ENCODE measurements around the gene LKAAEAR1.
"Not testable (repeated sequence)": the region's sequence is repeated elsewhere in the genome, so short reads cannot be mapped to it uniquely, and the experiment has no call there.

LKAAEAR1 gene, protein sequence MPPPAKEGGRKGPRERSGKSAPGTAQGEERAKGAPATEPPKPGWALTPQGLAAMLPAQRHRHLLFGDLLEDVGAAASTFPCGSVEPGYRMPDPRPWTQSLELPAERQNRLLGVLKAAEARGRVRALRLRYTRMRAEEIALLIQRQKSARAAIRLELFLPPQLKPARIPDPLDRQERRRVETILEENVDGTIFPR

DNA sequence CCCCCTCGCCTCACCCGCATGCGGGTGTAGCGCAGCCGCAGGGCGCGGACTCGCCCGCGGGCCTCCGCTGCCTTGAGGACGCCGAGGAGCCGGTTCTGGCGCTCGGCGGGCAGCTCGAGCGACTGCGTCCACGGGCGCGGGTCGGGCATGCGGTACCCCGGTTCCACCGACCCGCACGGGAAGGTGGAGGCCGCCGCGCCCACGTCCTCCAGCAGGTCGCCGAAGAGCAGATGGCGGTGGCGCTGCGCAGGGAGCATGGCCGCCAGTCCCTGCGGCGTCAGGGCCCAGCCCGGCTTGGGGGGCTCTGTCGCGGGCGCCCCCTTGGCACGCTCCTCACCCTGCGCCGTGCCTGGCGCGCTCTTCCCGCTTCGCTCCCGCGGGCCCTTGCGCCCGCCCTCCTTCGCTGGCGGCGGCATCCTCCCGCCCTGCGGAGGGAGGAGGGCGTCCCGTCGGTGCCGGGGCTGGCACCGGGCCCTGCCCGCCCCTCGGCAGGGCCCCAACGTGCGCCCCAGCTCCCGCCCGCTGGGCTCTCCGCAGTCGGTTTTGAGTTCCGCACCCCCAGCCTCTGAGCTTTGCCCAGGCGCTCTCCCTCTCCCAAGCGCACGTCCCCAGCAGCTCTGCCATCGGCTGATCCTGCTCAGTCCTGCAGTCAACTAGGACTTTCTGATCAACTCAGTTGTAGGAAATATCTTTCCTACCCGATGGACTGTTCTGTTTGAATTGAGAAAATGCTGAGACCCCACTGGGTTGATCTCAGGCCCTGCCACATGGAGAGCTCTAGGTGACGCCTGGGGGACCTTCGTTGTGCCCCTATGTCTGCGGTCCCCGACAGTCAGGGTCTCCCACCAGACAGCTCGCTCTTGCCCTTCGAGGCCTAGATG is at the start of gene LKAAEAR1:
Gene LKAAEAR1, minus strand, starts transcription at position 595 of the 881 bp plus-strand sequence. Its CDS starts 179 bp downstream, at position 416.
- no peak for DNase-seq (ENCODE audit: extremely low read depth in 1 of 2, low read depth in 1 of 2)

DNA sequence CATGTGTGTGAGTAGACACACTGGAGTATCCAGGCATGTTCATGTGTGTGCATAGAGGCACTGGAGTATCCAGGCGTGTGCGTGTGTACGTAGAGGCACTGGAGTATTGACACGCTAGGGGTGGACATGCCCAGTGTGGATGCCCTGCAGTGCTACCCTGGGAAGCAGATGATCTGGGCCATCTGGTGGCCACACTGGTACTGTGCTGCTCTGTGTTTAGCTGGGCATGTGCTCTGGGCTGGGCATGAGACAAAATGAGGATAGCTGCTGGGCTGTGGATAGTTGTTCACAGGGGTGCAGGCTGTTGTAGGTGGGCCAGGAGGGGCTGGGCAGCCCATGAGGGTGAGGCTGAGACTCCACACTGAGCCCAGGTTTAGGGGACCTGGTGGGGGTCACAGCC is 47.2 kb upstream of the LKAAEAR1 start:
- DNase-seq (ENCODE audit: extremely low read depth in 1 of 2, low read depth in 1 of 2) = no peak

DNA sequence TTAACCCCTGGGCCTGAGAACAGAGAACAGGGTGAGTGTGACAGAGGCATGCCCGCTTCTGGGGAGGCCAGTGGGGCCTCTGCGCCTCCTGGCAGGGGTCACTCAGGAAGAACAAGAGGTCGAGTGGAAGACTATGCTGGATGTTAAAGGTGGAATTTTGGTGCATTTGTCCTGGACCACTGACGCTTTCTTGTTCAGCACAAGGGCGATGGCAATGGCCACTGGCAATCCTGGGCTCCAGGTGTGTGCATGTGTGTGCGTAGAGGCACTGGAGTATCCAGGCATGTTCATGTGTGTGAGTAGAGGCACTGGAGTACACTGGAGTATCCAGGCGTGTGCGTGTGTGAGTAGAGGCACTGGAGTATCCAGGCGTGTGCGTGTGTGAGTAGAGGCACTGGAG is 46.7 kb upstream of the LKAAEAR1 start:
- DNase-seq (ENCODE audit: extremely low read depth in 1 of 2, low read depth in 1 of 2) = no peak

DNA sequence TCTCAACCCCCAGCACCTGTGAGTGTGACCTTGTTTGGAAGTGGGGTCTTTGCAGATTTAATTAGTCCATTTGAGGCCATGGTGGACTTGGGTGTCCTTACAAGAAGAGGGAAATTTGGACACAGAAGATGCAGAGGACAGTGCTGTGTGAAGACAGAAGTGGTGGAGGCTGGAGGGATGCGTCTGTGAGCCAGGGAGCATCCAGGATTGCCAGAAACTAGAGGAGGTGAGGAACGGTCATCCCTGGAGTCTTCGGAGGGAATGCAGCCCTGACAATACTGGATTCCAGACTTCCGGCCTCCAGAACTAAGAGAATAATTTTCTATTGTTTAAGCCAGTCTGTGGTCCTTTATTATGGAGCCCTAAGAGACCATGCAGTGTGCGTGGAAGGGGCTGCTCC is 46.1 kb upstream of the LKAAEAR1 start:
- no peak for DNase-seq (ENCODE audit: extremely low read depth in 1 of 2, low read depth in 1 of 2)

DNA sequence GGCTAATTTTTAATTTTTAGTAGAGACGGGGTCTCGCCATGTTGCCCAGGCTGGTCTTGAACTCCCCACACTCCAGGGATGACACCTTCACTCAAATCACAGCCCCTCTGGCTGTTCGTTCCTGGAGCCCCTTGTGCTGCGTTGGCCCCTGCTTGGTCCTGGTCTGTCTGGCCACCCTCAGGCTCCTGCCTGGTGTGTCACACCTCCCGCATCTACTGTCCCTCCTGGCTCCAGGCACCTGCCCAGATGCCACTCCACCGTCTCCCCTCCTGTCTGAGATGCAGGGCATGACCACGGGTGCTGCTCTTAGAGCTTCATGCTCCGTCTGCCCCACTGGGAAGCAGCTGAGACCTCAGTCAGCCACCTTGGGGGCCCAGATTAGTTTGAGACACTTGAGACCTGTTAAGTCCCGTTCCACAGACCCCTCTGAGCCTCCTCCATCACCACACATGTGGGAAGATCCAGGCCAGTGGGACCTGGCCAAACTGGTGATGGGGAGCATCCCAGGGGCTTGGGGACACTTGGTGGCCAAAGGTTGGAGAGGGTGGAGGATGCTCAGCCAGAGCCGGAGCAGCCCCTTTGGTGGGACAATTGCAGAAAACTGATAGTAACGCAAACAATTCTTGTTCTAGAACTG is 45.1 kb upstream of the LKAAEAR1 start:
- DNase-seq (ENCODE audit: extremely low read depth in 1 of 2, low read depth in 1 of 2) = no peak

DNA sequence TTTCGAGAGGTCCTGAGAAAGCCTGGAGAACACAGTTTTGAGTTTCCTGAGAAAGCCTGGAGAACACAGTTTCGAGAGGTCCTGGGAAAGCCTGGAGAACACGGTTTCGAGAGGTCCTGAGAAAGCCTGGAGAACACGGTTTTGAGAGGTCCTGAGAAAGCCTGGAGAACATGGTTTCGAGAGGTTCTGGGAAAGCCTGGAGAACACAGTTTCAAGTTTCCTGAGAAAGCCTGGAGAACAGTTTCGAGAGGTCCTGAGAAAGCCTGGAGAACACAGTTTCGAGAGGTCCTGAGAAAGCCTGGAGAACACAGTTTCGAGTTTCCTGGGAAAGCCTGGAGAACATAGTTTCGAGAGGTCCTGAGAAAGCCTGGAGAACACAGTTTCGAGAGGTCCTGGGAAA is 39.3 kb upstream of the LKAAEAR1 start:
- not testable (repeated sequence) for DNase-seq (ENCODE audit: extremely low read depth in 1 of 2, low read depth in 1 of 2)

DNA sequence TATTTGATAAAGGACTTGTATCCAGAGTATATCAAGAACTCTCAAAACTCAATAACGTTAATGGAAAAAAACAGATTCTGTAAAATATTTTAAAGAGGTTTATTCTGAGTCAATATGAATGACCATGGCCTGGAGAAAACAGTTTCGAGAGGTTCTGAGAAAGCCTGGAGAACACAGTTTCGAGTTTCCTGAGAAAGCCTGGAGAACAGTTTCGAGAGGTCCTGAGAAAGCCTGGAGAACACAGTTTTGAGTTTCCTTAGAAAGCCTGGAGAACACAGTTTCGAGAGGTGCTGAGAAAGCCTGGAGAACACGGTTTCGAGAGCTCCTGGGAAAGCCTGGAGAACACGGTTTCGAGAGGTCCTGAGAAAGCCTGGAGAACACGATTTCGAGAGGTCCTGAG is 38.7 kb upstream of the LKAAEAR1 start:
- not testable (repeated sequence) for DNase-seq (ENCODE audit: extremely low read depth in 1 of 2, low read depth in 1 of 2)

DNA sequence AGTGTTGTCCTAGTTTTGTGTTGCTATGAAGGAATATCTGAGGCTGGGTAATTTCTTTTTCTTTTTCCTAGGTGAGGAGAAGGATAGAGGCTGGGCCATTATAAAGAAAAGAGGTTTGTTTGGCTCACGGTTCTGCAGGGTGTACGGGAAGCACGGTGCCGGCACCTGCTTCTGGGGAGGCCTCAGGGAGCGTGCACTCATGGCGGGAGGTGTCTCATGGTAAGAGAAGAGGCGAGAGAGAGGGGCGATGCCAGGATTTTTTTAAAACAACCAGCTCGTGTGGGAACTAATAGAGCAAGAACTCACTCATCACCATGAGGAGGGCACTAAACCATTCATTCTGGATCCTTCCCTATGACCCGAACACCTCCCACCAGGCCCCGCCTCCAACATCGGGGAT is 37.4 kb upstream of the LKAAEAR1 start:
- no peak for DNase-seq (ENCODE audit: extremely low read depth in 1 of 2, low read depth in 1 of 2)

DNA sequence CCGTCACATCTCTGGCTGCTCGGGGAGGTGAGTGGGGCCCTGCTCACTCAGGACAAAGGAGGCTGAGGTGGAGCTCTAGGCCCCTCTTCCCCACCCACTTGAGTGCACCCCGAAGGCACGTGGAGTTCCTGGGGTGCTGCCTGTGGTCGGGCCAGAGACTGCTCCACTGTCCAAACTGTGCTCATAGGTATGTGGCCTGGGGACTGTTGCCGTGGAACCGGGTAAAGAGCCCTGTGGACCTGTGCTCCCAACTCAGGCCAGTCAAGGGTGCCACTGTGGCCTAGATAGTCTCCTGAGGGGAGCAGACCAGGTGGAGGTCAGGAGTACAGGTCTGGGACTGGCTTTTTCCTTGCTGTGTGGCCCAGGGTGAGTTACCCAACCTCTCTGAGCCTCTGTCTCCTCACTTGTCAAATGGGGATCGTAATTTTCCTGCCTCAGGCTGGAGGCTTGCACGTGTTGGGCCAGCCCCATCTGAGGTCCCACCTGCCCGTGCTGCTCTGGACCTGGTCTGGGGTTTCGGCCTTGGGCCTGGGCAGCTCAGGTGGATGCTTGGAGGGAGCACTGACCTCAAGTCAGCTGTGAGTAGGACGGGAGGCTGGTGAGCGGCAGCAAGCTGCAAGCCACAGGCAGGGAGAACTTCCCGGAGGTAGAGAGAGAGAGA is 35.6 kb upstream of the LKAAEAR1 start:
- no peak for DNase-seq (ENCODE audit: extremely low read depth in 1 of 2, low read depth in 1 of 2)

DNA sequence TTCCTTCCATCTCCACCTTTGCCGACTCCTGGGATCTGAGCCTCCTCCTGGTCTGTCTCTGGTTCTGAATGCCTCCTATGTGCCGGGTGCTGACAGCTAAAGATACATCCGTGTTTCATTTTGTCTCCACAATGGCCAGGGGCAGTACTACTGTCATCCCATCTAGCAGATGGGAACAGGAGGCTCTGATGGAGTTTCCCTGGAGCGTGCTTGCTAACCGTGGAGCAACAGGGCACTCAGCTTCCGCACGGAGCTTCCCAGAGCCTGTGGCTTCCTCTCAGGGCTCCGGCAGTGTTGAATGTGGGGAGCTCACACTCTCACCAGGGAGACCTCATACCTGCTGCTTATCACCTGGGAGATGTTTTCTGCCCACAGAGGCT is 35.1 kb upstream of the LKAAEAR1 start:
- DNase-seq (ENCODE audit: extremely low read depth in 1 of 2, low read depth in 1 of 2) = no peak

DNA sequence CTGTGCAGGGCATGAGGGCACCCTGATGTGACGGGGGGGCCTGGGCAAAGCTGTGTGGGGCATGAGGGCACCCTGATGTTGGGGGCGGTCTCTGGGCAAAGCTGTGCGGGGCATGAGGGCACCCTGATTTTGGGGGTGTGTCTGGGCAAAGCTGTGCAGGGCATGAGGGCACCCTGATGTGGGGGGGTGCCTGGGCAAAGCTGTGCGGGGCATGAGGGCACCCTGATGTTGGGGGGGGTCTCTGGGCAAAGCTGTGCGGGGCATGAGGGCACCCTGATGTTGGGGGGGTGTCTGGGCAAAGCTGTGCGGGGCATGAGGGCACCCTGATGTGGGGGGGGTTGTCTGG is 33.2 kb upstream of the LKAAEAR1 start:
- not testable (repeated sequence) for DNase-seq (ENCODE audit: extremely low read depth in 1 of 2, low read depth in 1 of 2)

DNA sequence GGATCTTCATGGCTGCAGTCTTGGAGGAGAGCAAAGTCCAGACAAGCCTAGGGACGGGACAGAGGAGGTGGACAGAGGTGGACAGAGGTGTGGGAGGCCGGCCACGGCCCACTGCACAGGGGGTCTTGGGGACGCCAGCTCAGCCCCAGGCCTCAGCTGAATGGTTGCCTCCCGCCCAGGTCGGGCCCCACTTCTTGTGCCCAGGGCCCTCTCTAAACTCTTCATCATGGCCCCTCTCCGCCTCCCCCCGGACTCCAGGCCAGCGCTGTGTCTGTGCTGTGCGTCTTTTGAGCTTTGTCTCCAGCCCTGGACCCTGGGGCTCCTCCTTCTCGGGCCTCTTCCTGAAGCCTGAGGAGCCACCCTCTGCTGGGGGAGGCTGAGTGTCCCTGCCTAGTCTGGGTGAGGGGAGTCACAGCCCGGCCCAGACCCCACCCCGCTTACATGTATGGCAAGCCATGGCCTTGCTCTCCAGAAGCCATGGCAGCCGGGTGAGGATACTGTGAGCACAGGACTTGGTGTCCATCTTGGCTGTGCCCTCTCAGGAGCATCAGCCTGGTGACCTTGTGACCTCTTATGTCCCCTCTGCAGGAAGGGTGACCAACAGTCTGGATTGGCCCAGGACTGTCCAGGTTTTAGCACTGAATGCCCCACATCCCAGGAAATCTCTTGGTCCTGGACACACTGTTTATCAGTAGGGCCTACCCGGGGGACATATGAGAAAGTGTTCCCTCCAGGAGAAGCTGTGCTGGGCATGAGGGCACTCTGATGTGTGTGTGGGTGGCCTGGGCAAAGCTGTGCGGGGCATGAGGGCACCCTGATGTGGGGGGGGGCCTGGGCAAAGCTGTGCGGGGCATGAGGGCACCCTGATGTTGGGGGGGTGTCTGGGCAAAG is 32.6 kb upstream of the LKAAEAR1 start:
- no peak for DNase-seq (ENCODE audit: extremely low read depth in 1 of 2, low read depth in 1 of 2)

DNA sequence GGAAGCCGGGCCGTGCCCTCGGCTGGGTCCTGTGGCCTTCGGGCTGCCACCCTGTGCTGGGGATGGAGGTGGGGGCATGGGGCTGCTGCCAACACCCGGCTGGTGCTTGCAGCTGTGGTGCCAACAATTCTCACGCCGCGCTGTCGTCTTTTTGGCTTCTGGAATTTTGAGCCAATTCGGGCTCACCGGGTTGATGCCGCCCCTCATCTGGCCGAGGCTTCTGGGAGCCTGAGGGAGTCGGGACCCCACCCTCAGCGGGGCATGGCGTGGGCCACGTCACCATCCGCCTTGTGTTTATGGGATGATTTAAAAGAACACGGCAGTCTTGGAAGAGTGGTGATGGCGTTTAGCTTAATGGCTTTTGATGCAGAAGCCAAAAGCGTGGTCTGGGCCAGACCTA is 31.8 kb upstream of the LKAAEAR1 start:
- no peak for DNase-seq (ENCODE audit: extremely low read depth in 1 of 2, low read depth in 1 of 2)

DNA sequence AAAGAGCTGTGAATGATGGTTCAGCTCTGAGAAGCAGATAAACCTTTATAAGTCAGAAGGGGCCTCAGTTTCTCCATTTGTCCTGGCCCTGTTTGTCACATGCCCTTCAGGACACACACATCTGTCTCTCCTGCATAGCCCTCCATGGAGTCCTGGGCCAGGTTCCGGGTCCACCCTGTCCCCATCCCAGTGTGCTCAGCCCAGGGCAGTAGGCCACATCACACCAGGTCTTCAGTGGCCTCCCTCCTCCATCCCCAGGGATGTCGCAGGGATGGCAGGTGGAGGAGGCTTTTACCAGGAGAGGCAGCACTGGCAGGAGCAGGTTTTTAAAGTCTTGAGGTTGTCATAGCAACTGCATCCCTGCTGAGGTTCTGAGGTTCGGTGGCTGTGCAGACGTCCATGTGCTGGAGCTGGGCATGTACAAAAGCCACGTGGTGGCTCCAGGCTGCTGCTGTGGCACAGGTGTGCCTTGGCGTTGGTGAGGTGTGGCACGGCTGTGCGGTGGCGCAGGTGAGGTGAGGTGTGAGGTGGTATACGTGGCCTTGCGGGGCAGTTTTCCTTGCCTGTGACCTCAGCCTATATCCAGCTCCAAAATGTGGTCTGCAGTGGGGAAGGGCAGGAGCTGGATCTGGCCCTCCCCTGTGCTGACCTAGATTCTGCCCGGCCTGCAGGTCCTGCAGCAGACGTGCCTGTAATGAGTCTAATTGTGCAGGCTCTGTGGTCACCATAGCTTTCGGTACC is 31.1 kb upstream of the LKAAEAR1 start:
- no peak for DNase-seq (ENCODE audit: extremely low read depth in 1 of 2, low read depth in 1 of 2)

DNA sequence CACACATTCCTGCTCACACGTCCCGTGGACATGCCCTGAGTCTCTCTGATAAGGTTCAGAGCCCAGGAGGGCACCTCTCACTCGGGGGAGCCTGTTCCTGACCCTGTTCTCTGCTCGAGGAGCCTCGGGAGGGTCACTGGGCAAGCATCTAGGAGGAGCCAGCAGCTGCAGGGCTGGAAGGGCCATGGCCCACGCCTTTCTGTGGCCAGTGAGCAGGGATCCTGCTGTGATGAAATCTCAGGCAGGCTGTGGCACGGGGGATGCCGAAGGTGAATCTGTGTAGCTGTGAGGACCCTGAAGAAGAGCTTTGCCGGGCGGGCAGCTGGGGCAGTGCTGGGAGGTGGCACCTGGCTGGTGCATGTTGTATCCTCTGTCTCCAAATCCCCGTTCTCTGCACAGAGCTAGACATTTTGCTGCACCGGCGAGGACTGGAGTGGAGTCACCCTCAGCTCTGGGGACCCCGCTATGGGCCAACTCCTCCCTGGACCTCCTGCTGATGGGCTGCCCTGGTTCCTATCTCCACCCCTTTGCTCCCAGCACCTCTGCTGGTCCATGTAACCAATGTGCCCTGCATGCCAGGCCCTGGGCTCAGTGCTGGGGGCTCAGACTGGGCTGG is 30.3 kb upstream of the LKAAEAR1 start:
- DNase-seq (ENCODE audit: extremely low read depth in 1 of 2, low read depth in 1 of 2) = no peak

DNA sequence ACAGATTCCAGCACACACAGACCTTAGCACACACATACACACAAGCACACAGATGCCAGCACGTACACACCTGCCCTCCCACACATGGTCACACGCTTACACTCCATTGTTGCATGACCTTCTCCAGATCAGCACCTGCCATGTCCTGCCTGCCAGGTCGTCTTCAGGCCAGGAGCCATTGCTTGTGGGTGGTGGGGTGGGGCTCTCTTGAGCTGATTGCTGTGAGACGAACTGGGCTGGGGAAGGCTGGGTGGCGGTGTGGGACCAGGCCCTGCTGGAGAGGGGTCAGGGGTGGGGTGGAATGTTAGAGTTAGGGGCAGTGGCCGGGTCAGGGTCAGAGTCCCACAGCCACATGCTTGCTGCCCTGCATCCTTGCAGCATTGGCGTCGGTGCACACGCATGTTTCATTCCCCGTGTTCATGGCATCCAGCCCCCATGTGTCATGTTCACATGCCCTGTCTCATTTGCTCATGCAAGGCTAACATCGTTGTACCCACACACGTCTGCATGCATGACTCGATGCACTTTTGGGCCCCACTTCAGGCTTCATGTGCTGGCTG is 29.7 kb upstream of the LKAAEAR1 start:
- no peak for DNase-seq (ENCODE audit: extremely low read depth in 1 of 2, low read depth in 1 of 2)

DNA sequence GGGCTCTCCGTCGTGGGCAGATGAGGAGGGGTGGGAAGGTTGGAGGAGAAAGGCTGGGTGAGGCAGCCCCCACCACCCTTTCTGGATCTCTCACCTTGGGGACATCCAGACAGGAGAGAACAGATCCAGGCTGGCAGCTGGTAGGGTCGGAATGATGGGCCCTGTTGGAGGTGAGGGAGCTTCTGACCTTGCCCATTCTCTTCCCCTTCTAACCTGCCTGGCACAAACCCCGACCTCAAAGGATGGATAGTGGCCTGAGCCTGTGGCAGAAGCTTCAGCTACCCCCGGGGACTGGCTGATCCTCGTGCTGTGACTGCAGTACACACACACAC is 29.2 kb upstream of the LKAAEAR1 start:
- DNase-seq (ENCODE audit: extremely low read depth in 1 of 2, low read depth in 1 of 2) = no peak

DNA sequence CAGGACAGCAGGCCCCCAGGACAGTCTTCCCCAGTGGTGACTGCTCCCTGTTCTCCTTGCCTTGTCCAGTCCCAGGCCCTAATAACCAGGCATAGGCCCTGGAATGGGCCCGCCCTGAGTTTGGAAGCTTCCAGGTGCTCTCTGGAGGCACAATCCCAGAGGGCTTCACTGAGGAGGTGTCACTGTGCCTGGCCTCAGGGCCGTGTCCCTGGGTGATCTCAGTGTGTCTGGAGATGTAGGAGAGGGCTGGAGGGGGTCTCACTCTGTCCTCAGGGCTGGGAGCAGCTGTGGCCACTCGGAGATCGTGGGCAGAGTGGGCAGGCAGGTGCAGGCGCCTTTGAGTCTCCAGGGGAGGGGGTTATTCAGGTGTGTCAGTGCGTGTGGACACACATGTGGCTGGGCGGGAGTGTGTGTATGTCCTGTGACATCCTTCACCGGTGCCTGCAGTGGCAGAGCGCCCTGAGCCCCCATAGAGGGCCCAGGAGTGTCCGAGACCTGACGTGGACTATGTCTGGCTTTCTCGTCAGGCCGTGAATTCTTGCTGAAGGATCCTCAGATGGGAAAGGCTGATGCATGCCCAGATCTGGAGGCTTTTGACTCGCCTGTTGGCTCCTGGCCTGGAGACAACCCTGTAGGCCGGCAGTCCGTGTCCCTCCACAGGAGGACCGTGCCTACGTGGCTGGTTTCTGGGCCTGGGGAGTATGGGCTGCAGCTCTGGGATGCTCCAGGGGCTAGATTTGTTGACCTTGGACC is 28.7 kb upstream of the LKAAEAR1 start:
- no peak for DNase-seq (ENCODE audit: extremely low read depth in 1 of 2, low read depth in 1 of 2)

Measured in activated CD8-positive, alpha-beta memory T cell treated with anti-CD3 and anti-CD28 coated beads for 1 hour (primary cell).